ENCODE measurements around the gene SOX4. TPM values are rescaled to one million over a fixed set of nuclear protein-coding genes. Genes with fewer than 3 reads are reported as not detected.
"Not testable (repeated sequence)": the region's sequence is repeated elsewhere in the genome, so short reads cannot be mapped to it uniquely, and the experiment has no call there.

Gene SOX4
- 10 to 100 TPM; 11.4 to 28.7 (median 13.6) TPM for total RNA-seq

DNA sequence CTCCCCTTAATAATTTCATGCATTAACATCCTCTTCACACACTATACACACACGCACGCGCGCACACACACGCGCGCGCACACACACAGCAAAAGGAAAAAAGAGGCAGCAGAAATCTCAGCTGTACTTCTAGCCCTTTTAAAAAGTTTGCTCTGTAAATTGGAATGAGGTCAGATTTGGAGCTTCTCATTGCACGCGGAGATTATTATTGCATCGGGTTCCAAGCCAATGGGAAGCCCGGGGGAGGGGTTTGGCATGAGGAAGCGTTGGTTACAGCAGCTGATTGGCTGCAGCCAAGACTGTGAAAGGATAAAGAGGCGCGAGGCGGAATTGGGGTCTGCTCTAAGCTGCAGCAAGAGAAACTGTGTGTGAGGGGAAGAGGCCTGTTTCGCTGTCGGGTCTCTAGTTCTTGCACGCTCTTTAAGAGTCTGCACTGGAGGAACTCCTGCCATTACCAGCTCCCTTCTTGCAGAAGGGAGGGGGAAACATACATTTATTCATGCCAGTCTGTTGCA is at the start of gene SOX4:
Gene SOX4 (plus strand): TSS at position 340 of the 515 bp plus-strand sequence. CDS start 784 bp downstream, outside the sequence.
- H3K4me3 ChIP-seq (ENCODE audit: low read depth, poor library complexity, severe bottlenecking): peak within 1 kb of the TSS; percentile 87
- DNase-seq (ENCODE audit: low spot score in 2 of 2): peak; percentile 96 to 98
- intact Hi-C loops (cut with DNase I; ENCODE audit: low total_unique reads): no loop called here
- WGBS, 2 donors: 0 to 1% methylated on average over 19 of the region's 19 CpGs
- peak in 1 of 2 donors; percentile 81 for TF ChIP-seq POLR2A (IDR thresholded peaks at IDR 0.05)
- TF ChIP-seq, protein P1, sequence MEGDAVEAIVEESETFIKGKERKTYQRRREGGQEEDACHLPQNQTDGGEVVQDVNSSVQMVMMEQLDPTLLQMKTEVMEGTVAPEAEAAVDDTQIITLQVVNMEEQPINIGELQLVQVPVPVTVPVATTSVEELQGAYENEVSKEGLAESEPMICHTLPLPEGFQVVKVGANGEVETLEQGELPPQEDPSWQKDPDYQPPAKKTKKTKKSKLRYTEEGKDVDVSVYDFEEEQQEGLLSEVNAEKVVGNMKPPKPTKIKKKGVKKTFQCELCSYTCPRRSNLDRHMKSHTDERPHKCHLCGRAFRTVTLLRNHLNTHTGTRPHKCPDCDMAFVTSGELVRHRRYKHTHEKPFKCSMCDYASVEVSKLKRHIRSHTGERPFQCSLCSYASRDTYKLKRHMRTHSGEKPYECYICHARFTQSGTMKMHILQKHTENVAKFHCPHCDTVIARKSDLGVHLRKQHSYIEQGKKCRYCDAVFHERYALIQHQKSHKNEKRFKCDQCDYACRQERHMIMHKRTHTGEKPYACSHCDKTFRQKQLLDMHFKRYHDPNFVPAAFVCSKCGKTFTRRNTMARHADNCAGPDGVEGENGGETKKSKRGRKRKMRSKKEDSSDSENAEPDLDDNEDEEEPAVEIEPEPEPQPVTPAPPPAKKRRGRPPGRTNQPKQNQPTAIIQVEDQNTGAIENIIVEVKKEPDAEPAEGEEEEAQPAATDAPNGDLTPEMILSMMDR (IDR thresholded peaks at IDR 0.05): no peak

DNA sequence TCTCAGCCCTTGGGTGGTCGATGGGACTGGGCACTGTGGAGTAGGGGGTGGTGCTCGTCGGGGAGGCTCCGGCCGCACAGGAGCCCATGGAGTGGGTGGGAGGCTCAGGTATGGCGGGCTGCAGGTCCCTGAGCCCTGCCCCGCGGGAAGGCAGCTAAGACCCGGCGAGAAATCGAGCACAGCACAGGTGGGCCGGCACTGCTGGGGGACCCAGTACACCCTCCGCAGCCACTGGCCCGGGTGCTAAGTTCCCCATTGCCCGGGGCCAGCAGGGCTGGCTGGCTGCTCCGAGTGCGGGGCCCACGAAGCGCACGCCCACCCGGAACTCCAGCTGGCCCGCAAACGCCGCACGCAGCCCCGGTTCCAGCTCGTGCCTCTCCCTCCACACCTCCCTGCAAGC is 41.3 kb upstream of the SOX4 start:
- DNase-seq (ENCODE audit: low spot score in 2 of 2); intact Hi-C loops (cut with DNase I; ENCODE audit: low total_unique reads): not testable (repeated sequence)
- WGBS, 2 donors: 98% methylated on average over 18 to 27 of the region's 27 CpGs

DNA sequence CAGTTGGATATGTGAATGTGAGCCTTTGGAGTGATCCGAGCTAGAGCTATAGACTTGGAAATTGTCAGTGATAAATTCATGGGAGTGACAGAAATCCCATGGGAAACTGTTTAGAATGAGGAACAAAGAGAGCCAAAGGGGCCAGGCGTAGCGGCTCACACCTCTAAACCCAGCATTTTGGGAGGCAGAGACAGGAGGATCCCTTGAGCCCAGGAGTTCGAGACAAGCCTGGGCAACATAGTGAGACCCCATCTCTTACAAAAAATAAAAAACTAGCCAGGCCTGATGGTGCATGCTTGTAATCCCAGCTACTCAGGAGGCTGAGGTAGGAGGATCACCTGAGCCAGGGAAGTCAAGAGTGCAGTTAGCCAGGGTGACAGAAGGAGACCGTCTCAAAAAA is 39.3 kb upstream of the SOX4 start:
- no peak for TF ChIP-seq POLR2A (IDR thresholded peaks at IDR 0.05)
- TF ChIP-seq, protein P1 (IDR thresholded peaks at IDR 0.05): no peak
- no peak overlapping the region for H3K4me3 ChIP-seq (ENCODE audit: low read depth, poor library complexity, severe bottlenecking)
- intact Hi-C loops (cut with DNase I; ENCODE audit: low total_unique reads): no loop called here
- no peak for DNase-seq (ENCODE audit: low spot score in 2 of 2)
- 91 to 95% methylated on average over 5 of the region's 5 CpGs for WGBS, 2 donors

More for the DNA sequence above, 41.3 kb upstream of the SOX4 start:
- not testable (repeated sequence) for H3K4me3 ChIP-seq (ENCODE audit: low read depth, poor library complexity, severe bottlenecking)

DNA sequence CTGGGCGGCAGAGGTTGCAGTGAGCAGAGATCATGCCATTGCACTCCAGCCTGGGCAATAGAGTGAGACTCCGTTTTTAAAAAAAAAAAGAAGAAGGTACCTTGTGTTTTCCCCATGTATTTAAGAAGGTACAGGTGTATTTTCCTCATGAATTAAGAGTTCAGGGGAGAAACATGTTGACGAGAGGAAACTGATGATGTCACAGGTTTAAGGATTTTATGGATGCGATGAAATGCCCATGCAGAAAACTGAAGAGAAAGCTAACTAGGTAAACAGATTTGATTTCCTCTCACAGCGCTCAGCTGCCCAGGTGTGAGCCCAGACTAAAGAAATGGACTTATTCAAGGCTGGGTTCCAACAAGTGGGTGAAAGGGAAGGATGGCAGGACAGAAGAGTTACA is 38.4 kb upstream of the SOX4 start:
- no peak overlapping the region for H3K4me3 ChIP-seq (ENCODE audit: low read depth, poor library complexity, severe bottlenecking)
- 72 to 96% methylated on average over 5 of the region's 5 CpGs for WGBS, 2 donors
- DNase-seq (ENCODE audit: low spot score in 2 of 2): no peak
- TF ChIP-seq, protein P1 (IDR thresholded peaks at IDR 0.05): no peak
- no peak for TF ChIP-seq POLR2A (IDR thresholded peaks at IDR 0.05)
- intact Hi-C loops (cut with DNase I; ENCODE audit: low total_unique reads): no loop called here

DNA sequence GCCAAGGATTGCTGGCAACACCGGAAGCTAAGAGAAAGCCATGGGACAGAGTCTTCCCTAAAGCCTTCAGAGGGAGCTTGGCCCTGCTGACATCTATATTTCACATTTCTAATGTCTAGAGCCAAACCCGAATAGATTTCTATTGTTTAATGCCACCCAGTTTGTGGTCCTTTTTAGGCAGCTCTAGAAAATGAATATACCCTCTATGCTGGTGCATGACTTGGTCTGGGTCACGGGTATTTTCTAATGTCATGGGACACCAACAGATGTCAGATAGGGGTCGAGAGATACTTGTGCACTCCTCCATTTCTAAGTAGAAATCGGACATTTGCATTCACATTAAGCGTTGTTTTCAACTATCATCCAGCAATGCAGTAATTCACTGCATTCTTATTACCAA is 37.0 kb upstream of the SOX4 start:
- WGBS, 2 donors: 70 to 79% methylated on average over 6 of the region's 6 CpGs
- intact Hi-C loops (cut with DNase I; ENCODE audit: low total_unique reads): no loop called here
- no peak for TF ChIP-seq POLR2A (IDR thresholded peaks at IDR 0.05)
- TF ChIP-seq, protein P1 (IDR thresholded peaks at IDR 0.05): no peak
- no peak overlapping the region for H3K4me3 ChIP-seq (ENCODE audit: low read depth, poor library complexity, severe bottlenecking)
- DNase-seq (ENCODE audit: low spot score in 2 of 2): no peak

DNA sequence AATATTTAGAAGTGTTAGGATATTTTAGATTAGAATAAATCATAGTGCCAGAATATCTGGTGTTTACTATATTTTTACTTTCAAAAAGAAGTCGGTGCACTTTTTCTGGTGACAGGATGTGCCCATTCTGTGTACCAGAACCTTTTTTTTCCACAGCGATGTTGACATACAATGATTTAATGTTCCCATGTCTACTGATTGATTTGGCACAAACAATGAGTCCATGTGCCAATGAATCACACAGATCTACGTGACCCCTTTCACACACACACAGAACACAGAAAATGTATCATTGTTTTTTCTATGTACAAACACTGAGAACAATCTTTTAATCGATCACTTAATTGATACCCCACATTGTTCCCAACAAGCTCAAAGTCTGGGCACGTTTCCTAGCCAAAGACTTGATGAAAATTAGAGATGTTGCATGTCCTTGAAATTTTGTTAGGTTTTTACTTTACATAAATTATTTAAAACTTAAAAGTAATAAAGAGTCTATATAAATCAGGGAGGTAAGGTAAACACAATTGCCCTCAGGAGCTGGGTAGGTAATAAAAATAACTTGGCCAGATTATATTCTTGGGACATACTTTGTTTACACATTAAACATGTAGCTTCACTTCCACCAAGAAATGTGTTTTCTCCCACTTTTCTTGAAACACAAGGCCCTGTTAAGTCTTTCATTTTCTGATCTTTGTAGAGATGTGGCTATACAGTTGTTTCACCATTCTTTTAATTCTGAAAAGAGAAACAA is 36.4 kb upstream of the SOX4 start:
- H3K4me3 ChIP-seq (ENCODE audit: low read depth, poor library complexity, severe bottlenecking): no peak overlapping the region
- WGBS, 2 donors: 20 to 24% methylated on average over 5 of the region's 5 CpGs
- DNase-seq (ENCODE audit: low spot score in 2 of 2): peak in 1 of 2 donors; percentile 75
- no peak for TF ChIP-seq POLR2A (IDR thresholded peaks at IDR 0.05)
- TF ChIP-seq, protein P1 (IDR thresholded peaks at IDR 0.05): no peak
- intact Hi-C loops (cut with DNase I; ENCODE audit: low total_unique reads): no loop called here

Measured in lower leg skin (tissue), 4 donors.